Stomach (tissue), 9 donors: ENCODE data around the gene BRAF. TPM values are rescaled to one million over a fixed set of nuclear protein-coding genes. Genes with fewer than 3 reads are reported as not detected.
A peak's percentile ranks its signal among the peaks of the same experiment; 100 is the strongest.
"Not testable (repeated sequence)": the region's sequence is repeated elsewhere in the genome, so short reads cannot be mapped to it uniquely, and the experiment has no call there.

Experiments
- DNase-seq, 2 donors: peaks; one replicate each; pipeline versions ENCODE4 v3.0.0 to v3.0.0-alpha.2; 2013 to 2019
- H3K27ac ChIP-seq, 5 donors: fragments of 200-600 bp in 4 of 5; sonication (generic) in 4 of 5; one replicate each; pipeline ENCODE4 v1.5.1; 2013 to 2019; ENCODE audit warnings: mild to moderate bottlenecking in 1 of 5, moderate library complexity in 1 of 5
- H3K27me3 ChIP-seq, 3 donors: fragments of 200-600 bp; sonication (generic); one replicate each; pipeline ENCODE4 v1.5.1; 2017 to 2019; ENCODE audit warnings: mixed run types in 1 of 3
- H3K36me3 ChIP-seq, 4 donors: fragments of 200-600 bp; sonication (generic); 1 replicate in 3 of 4; 2 replicates in 1 of 4; pipeline ENCODE4 v1.5.1; 2016 to 2019
- H3K4me1 ChIP-seq, 4 donors: fragments of 200-600 bp; sonication (generic); one replicate each; pipeline ENCODE4 v1.5.1; 2016 to 2019
- H3K4me3 ChIP-seq, 4 donors: fragments of 200-600 bp; sonication (generic) in 3 of 4; one replicate each; pipeline ENCODE4 v1.5.1; 2016 to 2019; ENCODE audit warnings: mild to moderate bottlenecking in 1 of 4
- H3K9me3 ChIP-seq, 4 donors: fragments of 200-600 bp; sonication (generic); one replicate each; pipeline ENCODE4 v1.5.1; 2016 to 2019
- CTCF ChIP-seq, 7 experiments: fragments of 450-650 bp in 4 of 7; fragments of 200-600 bp in 3 of 7; sonication (generic) in 3 of 7; IDR thresholded peaks; one replicate each; pipeline ENCODE4 v1.5.1; 2016 to 2019; ENCODE audit warnings: antibody characterized with exemption in 7 of 7, control low read depth in 2 of 7, mild to moderate bottlenecking in 1 of 7
- EP300 ChIP-seq: sonication (generic); formaldehyde crosslinking; IDR thresholded peaks from one replicate; pipeline ENCODE4 v1.6.1; 2017; ENCODE audit warnings: antibody characterized with exemption
- POLR2A ChIP-seq, 4 donors: fragments of 450-650 bp; IDR thresholded peaks; one replicate each; pipeline ENCODE4 v1.6.1; 2016; ENCODE audit warnings: antibody characterized with exemption in 4 of 4, control low read depth in 2 of 4, mild to moderate bottlenecking in 1 of 4, moderate library complexity in 1 of 4
- POLR2AphosphoS5 ChIP-seq, 3 donors: sonication (generic); formaldehyde crosslinking; IDR thresholded peaks; one replicate each; pipeline ENCODE4 v1.6.1; 2016; ENCODE audit warnings: antibody characterized with exemption in 3 of 3
- WGBS, 5 donors: extraction: QIAGEN DNeasy Blood & Tissue Kit in 3 of 5; methylation state at CpG; one replicate each; pipeline versions ENCODE4 v1.1.5 to v1.1.7; 2013 to 2018; 5-methylcytosine and 5-hydroxymethylcytosine counted together
- intact Hi-C: fragments of 100-400 bp; cut with DNase I; formaldehyde crosslinking; loops from one replicate; pipeline ENCODE4 v1.15.1; 2023; ENCODE audit warnings: low total_unique reads
- polyA plus RNA-seq, 3 donors: library from polyadenylated mRNA; stranded (reverse); fragments of 200-250 nt; gene quantifications; one replicate each; pipeline ENCODE4 v1.2.3, GENCODE V29; 2013
- total RNA-seq, 5 donors: library from RNA; depleted of rRNA; stranded (reverse); fragments of >200 nt; gene quantifications; one replicate each; pipeline versions ENCODE4 v1.1.0 to v1.2.3, GENCODE V29; 2014 to 2016
- donor health status: healthy with polysubstance abuse.
- donor health status: Bipolar disorder and iron deficiency.
- donor health status: healthy.

The BRAF gene
- total and polyA plus RNA-seq, 8 donors: 3.9 to 105 (median 33.3) TPM

- H3K9me3 ChIP-seq: no peaks in the 10 kb centered on the region
- no peaks in the 10 kb centered on the region for H3K27me3 ChIP-seq
- WGBS, 5 donors: 83 to 92% (median 89%) methylated on average over 2 of the region's 2 CpGs
- TF ChIP-seq POLR2AphosphoS5 (IDR thresholded peaks at IDR 0.05) (no peak), CTCF (IDR thresholded peaks at IDR 0.05) (no peak), EP300 (no peak), POLR2A (IDR thresholded peaks at IDR 0.05) (no peak)
- H3K4me3 ChIP-seq: no peak overlapping the region
- DNase-seq: peak in 1 of 2 donors; percentile 7
- peaks cover 2 to 59% (median 47%) of the 10 kb centered on the region in 4 donors for H3K36me3 ChIP-seq
- peaks cover 0 to 11% (median 0%) of the 10 kb centered on the region in 4 donors for H3K4me1 ChIP-seq
- intact Hi-C loops: no loop called here
- H3K27ac ChIP-seq: no peak overlapping the region
Observed at GRCh38 chr7:140744005-140744404, 180.7 kb downstream of the BRAF start.

- WGBS, 5 donors: 73 to 100% (median 96%) methylated on average over 2 of the region's 4 CpGs
- intact Hi-C loops, H3K9me3 ChIP-seq, H3K4me3 ChIP-seq, DNase-seq, H3K27me3 ChIP-seq, H3K27ac ChIP-seq: not testable (repeated sequence)
- Histone ChIP-seq H3K4me1 (peaks cover 0 to 11% (median 0%) of the 10 kb centered on the region in 4 donors), H3K36me3 (peaks cover 10 to 59% (median 47%) of the 10 kb centered on the region in 4 donors)
Observed at GRCh38 chr7:140743255-140743654, 181.5 kb downstream of the BRAF start.

GRCh38 chr7:140738280-140738679 is 186.4 kb downstream of the BRAF start:
- intact Hi-C loops: no loop called here
- DNase-seq: no peak
- TF ChIP-seq CTCF (IDR thresholded peaks at IDR 0.05) (no peak), POLR2A (IDR thresholded peaks at IDR 0.05) (no peak), POLR2AphosphoS5 (IDR thresholded peaks at IDR 0.05) (no peak), EP300 (no peak)
- Histone ChIP-seq H3K4me3 (no peak overlapping the region), H3K4me1 (peaks cover 0 to 11% (median 0%) of the 10 kb centered on the region in 4 donors), H3K27ac (no peak overlapping the region), H3K36me3 (peaks cover 10 to 54% (median 51%) of the 10 kb centered on the region in 4 donors), H3K27me3 (no peaks in the 10 kb centered on the region), H3K9me3 (no peaks in the 10 kb centered on the region)

- WGBS, 5 donors: 92 to 100% (median 95%) methylated on average over 2 of the region's 2 CpGs
- H3K36me3 ChIP-seq: peaks cover 10 to 60% (median 52%) of the 10 kb centered on the region in 4 donors
- intact Hi-C loops: no loop called here
- no peak overlapping the region for H3K4me3 ChIP-seq
- TF ChIP-seq POLR2A (IDR thresholded peaks at IDR 0.05): no peak
- no peak for TF ChIP-seq EP300
- no peak for TF ChIP-seq POLR2AphosphoS5 (IDR thresholded peaks at IDR 0.05)
- TF ChIP-seq CTCF (IDR thresholded peaks at IDR 0.05): no peak
- no peak overlapping the region for H3K27ac ChIP-seq
- no peaks in the 10 kb centered on the region for H3K27me3 ChIP-seq
- H3K9me3 ChIP-seq: no peaks in the 10 kb centered on the region
- no peaks in the 10 kb centered on the region for H3K4me1 ChIP-seq
- no peak for DNase-seq
Observed at GRCh38 chr7:140734729-140735128, 190.0 kb downstream of the BRAF start.

GRCh38 chr7:140734096-140734495 is 190.6 kb downstream of the BRAF start:
- no peak for DNase-seq
- H3K27me3 ChIP-seq: no peaks in the 10 kb centered on the region
- no peaks in the 10 kb centered on the region for H3K9me3 ChIP-seq
- no peak overlapping the region for H3K27ac ChIP-seq
- H3K36me3 ChIP-seq: peaks cover 8 to 58% (median 48%) of the 10 kb centered on the region in 4 donors
- 64 to 77% (median 67%) methylated on average over 2 of the region's 2 CpGs for WGBS, 5 donors
- TF ChIP-seq EP300: no peak
- no peak for TF ChIP-seq CTCF (IDR thresholded peaks at IDR 0.05)
- no peak for TF ChIP-seq POLR2A (IDR thresholded peaks at IDR 0.05)
- no peak for TF ChIP-seq POLR2AphosphoS5 (IDR thresholded peaks at IDR 0.05)
- H3K4me1 ChIP-seq: no peaks in the 10 kb centered on the region
- no peak overlapping the region for H3K4me3 ChIP-seq
- intact Hi-C loops: no loop called here
